HG02678 (cell line): ENCODE data around the gene RFX2.

Source experiments
- ATAC-seq: cut with Tn5 transposase; IDR thresholded peaks from one replicate; pipeline ENCODE4 v1.9.1; 2021; ENCODE audit warnings: mild to moderate bottlenecking, moderate library complexity; ENCODE audit not compliant: unreplicated experiment

The RFX2 gene

DNA sequence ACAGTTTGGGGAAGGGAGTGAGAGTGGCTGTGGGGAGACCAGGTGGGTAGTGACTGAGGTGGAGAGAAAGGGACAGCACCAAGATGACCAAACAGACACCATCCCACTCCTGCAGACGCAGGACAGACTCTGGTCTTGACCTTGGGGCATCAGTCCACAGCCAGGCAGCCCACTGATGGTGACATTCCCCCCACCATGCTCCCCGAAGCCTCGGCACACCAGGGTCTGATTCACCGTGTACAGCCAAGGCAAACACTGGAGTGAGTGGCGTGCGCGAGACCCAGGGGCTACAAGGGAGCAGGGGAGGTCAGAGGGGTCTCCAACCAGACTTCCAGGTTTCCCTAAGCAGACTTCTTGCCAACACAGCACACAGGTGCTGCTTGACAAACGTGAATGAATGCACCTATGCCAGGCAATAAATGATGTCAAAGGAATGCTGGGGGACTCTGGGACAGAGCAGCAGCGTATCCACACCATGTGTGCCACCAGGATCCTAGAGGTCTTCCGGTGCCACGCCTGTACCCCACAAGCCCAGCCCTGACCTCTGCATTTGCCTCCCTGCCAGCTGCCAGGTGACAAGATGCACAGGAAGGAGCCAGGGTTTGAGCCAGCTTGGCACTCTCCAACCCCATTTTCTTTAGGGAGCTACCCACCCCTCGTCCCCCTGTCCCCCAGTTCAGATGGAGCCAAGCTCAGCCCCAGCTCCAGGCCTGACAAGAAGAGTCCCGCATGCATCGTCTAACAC lies 150.9 kb downstream of the RFX2 start:
- no peak for ATAC-seq

DNA sequence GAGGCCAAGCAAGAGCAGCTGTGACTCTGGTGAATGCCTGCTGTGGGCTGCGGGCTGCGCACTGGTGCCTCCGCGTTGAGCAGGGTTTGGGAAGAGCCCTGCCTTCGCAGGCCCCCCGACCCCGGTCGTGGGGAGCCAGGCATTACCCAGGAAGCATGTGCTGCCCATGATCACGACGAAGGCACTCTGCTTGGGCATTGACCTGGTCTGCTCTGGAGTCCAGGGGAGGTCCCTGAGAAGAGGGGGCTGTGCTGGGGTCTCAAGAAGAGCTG lies 151.5 kb downstream of the RFX2 start:
- ATAC-seq: no peak

DNA sequence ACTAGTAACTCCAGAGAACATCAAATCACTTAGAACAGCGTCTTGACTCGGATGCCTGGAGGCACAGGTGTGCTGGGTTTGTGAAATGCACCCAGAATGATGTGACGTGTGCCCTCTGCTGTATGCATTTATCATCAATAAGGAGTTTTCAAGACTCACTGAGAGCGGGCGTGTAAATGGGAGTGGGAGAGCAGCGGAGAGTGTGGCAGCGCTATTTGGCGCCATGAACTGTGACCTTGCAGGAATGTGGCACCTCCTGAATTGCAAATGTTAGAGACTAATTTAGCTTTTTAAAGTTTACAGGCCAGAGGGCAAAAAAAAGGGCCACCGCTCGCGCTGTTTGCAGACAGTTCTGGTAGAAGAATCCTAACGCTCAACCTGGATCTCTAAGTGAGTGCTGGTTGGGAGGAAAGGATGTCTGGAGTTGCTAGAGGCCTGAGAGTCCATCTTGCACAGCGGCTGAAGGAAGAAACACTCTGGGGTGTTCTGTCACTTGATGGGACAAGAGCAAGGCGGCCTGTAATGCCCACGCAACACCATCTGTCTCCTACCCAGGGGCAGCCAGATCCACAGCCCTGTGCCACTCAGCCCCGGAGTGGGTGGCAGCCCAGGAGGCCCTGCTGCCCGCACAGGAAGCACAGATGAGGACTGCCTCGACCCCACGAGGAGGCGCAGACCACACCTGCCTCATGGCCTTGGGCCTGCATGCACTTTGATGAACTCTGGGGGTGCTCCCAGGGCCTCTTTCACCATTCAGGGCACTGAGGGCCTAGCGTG lies 152.0 kb downstream of the RFX2 start:
- ATAC-seq: no peak

DNA sequence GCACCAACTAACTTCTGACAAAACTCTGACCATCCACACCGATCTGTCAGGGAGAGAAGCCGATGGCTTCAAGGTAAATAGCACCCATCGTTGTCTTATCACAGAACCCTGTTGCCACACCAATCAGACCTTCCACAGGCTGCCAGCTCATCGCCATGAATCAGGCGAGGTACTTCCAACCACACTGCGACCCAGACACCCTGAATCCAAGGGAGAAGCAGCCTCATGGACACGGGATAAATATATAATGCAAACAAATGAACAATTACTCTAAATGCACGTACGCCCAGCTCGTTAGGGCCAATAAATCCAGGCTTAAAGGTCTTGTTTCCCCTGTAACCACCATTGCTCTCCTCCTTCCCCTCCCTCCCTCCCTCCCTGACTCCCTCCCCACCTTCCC lies 153.1 kb downstream of the RFX2 start:
- ATAC-seq: no peak

DNA sequence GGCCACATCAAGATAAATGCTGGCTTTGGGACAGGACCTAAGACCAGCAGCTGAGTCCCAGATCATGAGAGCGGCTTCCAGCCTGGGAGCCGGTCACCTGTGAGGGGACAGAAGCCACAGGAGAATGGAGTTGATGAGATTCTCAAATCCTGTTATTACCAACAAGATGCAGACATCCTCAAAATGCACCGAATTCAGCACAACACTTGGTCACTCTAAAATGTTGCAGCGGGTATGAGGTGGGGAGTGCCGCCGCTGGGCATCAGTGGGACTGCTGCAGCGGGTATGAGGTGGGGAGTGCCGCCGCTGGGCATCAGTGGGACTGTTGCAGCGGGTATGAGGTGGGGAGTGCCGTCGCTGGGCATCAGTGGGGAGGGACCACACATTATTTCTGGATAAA lies 153.6 kb downstream of the RFX2 start:
- no peak for ATAC-seq

DNA sequence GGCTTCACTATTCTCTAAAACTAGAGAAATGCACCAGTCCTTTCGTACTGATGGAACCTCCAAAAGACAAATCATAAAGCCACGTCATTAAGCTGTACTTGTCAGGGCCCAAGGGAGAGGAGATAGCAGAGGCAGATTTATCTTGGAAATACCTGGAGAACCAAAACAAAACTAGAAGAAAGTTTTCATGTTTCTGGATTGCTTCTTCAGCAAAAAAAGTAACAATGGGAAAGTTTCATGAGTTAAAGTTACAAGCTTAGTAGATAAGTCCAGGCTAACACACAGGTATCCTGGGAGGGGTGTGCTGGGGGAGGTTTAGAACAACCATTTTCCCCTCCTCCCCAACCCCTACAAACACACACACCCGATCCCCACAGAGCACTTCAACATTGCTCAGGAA lies 154.0 kb downstream of the RFX2 start:
- ATAC-seq: no peak

DNA sequence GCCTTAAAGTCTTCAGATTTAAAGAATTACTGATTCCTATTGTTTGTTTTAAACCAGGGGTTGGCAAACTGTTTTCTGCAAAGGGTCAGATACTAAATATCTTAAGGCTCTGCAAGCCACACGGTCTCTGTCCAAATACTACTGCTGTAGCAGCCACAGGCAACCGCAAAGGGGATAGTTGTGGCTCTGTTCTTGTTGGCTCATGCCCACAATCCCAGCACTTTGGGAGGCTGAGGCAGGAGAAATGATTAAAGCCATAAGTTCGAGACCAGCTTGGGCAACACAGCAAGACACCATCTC lies 154.7 kb downstream of the RFX2 start:
- no peak for ATAC-seq

DNA sequence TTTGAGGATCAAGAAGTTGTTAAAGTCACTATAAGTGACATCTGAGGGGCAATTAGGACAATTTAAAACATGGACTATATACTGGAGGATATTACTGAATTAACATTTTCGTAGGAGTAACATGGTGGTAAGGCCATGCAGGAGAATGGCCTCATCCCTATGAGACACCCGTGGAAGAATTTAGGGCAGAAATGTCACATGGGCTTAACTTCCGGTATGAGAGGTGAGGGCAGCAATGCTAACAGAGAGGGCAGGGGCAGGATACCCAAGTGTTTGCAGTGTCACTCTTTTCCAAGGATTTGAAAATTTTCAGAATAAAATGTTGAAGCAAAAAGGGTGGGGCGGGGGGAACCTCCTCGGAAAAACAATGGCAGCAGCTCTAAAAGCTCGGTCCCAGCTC lies 156.0 kb downstream of the RFX2 start:
- ATAC-seq: no peak

DNA sequence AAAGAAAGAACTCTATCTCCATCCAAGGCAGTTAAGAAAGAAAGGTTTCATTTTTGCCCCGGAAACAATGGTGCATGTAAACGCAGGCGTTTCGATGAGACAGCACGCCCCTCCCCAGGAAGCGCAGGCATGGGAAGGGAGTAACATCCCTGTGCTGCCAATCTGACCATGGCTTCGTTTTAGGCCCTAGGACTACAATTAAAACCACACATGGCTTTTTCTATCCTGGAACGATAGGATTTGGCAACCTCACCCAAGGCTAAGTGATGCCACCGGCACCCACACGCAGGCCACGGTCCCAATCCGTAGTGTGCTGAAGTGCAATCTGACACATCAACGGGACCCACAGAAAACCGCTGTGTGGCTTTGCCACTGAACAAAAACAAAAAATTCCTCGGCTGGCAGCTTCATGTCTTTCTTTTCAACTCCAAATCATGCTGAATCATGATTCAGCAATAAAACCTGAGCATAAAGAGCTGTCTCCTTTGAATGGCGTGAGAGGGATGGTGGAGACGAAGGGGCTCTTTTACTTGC lies 156.6 kb downstream of the RFX2 start:
- no peak for ATAC-seq

DNA sequence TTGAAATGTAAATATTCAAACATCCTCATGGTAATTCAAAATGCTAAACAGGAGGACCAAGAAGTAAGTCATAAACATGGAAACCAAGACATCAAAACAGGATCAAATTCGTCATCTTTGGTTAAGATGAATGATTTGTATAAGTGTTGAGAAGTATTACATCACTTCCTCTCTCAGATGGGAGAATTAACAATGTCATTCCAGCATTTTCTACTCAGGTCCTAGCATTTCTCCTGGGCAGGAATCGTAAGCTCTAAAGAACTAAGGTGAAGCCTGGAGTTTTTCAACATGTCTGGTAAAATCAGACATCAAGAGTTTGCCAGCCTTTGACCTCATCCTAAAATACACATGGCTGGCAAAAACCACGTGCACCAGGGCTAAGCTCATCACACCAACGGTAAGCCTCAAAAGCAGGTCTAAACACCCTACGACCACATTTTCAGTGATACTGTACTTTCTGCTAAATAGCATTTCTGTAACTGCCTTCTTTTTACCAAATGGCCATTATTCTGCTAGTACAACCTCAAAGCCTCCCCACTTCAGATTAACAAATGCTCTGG lies 157.2 kb downstream of the RFX2 start:
- ATAC-seq: no peak

DNA sequence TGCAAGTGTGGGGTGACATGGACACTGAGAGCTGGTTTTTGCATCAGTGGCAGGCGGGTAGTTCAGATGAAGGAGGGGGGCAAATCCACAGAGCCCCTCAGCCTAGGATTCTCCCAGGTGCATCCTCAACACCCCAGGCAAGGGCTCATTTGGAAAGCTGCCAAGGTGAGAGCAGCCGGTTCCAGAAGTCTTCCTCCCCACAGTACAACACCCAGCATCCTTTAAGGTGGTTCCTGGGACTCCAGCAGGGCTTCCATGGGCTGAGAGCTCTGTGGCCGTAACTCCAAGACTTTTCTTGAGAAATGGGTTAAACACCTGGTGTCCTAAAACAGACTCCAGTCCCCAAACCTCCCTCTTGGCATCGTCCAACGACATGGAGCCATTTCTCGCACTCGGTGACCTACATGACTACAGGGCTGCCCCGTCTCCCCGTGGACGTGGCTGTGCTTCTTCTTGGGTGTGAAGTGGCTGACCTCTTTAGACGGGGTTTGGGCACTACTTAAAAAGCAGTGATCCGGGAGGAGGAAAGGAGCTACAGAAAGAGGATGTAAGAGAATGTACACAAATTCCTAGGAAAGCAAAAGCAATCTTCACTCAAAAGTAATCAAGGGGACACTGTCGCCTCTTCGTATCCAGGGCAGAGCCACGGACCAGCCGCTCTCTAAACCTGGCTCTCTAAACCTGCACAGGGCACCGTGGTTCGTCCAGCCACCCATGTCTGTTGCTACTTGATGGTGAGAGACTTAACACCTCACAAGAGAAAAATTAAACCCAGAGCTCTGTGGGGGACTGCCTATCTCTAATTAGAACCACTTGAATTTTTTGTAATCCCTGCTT lies 157.9 kb downstream of the RFX2 start:
- ATAC-seq: no peak

DNA sequence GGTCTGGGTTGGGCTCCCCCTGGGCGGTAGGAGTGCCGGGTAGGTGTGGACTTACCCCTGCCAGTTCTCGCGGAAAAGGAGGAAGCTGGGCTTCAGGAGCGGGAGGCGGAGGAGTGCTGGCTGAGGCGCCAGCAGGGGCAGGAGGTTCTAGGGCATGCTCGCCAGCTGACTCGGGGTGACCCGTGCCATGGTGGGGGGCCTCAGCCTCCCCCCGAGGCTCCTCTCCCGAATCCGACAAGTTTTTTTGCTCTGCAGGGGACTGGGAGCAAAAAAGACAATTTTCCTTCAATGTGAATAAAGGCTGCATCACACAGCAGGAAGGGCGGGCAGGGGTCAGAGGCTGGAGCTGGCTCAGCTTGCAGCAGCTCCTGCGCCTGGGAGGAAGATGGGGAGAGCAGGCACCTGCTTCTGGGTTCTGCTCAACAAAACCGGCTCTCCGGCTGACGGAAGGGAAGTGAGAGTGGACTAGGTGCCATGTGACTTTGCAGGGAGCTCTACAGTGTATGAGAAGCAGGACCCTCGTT lies 158.9 kb downstream of the RFX2 start:
- ATAC-seq: no peak

DNA sequence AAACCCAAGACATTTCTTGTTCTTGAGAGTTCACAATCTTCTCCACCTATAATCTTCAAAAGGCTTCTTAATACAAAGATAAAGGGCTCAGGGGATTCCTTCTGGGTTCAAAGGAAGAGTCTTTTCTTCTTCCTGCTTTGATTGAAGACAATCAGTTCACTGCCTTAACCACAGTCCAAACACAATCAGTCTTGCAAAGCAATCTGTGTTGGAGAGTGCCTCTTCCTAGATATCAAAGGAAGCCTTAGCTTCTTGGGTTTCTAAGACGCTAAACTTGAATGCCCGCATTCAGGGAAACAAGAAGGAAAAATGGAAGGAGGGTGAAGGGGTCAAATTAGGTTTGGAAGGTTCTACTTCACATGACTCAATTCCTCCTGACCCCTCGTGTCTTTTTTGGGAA lies 159.6 kb downstream of the RFX2 start:
- ATAC-seq: no peak

DNA sequence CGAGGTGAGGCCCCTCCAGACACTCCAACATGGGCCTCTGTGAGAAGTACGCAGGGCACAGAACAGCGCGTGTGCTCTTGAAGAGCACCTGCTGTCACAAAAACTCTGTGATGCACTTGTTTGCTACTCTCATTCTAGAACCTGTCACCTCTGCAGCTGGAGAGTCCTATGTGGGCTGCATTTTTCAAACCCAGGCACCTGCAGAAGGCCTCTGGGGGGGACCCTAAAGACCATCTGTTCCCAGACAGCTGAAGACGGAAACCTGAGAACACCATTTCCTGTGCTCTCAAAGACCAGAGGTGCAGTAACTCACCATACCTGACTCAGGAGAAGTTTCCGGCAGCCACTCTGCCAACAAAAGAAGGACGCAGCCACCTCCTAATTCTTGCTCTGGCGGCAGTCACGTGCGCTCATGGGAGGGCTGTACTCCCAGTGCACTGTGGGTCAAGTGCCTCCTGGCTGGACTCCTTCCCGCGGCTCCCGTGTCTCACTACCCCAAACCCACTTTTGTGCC lies 160.5 kb downstream of the RFX2 start:
- no peak for ATAC-seq

DNA sequence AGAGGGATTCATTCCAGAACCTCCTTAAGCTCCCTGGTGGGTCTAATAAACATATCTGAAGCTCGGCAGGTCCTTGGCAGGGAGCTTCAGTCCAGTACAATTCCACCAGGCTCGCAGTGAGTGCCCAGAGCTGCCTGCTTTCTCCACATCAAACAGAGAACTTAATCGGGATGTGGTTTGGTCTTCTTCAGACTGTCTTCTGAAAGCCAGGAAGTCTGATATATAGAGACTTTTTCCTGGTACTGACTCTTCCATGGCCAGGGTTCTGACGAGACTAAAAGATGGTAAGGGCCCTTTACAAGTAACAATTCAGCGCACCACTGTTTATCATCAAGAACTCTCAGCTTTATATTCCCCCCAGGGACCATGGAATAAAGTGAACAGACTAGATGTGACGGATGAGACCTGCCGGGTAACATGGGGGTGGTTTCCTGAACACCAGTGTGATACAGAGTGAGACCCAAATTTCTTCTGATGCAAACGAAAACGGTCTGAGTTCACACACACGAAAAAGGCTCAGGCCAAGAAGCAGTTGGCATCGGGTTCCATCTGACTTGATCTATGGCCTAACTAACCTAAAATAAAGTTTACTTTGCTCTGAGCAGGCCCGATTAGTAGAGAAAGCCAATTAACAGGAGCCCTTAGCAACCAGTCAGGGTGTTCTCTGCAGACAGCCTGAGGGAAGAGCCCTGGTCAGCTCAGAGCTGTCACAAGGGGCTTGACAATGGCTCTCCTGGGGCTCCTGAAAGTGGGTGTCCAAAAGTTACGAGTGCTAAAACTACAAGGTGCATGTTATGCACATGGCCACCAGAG lies 161.3 kb downstream of the RFX2 start:
- ATAC-seq: no peak

DNA sequence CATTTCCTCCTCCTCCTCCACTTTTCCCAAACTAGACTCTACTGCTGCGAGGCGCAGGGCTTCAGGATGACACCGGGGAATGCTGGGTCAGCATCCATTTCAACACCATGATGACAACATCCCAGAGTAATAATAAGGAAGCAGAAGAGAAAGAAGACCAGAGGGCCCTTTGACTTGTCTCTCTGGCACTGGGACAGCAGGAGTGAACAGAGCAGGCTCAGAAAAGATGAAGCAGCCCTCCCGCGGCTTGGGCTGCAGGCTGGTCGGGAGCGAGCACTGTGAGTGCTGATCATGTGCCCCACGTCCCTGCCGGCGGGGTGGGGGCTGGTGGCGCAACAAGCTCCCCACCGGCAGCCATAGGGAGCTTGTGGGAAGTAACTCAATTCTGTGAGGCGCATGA lies 162.9 kb downstream of the RFX2 start:
- no peak for ATAC-seq

DNA sequence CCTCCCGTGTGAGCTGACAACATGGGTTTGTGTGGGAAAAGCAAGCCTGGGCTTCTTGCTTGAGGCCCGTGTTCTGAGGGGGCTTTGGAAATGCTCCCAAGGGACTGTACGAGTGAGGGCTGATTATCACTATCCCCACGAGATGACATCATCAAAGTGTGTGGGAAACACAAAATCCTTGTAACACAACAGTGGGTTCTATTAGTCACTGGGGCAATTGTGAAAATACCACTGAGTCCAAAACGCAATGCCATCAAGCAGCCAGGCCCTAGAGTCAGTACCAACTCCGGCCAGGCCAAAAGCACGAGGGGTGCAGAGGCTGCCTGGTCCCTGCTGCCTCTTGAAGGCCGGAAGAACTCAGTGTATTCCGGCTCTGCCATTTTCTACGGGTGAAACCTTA lies 166.7 kb downstream of the RFX2 start:
- ATAC-seq: no peak
